ENCODE results near the gene MFSD12. TPM values are rescaled to one million over a fixed set of nuclear protein-coding genes. Genes with fewer than 3 reads are reported as not detected.
"Not testable (repeated sequence)": the region's sequence is repeated elsewhere in the genome, so short reads cannot be mapped to it uniquely, and the experiment has no call there.

MFSD12 gene
- polyA plus RNA-seq, 1 experiment: 23.7 TPM

- ChIA-PET CTCF (interaction anchor here (0.7 to 1.4 kb wide), 3 partner anchors 22 to 33 kb away, joined by 3 read pairs; no protein-coding TSS in a partner anchor), POLR2A (no interaction called here)
- DNase-seq (ENCODE audit: low read depth, low spot score): no peak
- Histone ChIP-seq H3K27ac (ENCODE audit: low read depth, low read length) (no peak within 1 kb of the TSS), H3K27me3 (ENCODE audit: control insufficient read depth, insufficient read depth, low read length) (peaks cover 8% of the 10 kb centered on the region), H3K9me3 (ENCODE audit: control insufficient read depth, insufficient read depth, low read length) (peaks cover 11% of the 10 kb centered on the region), H3K4me3 (ENCODE audit: low read depth, low read length) (peak within 1 kb of the TSS; percentile 27)
- TF ChIP-seq CTCF (IDR thresholded peaks at IDR 0.05; ENCODE audit: low read depth, low read length): no peak
These were observed 28.1 kb upstream of the MFSD12 start, which contains the start of gene GIPC3 for GRCh38 chr19:3585301-3586126. TSS of gene GIPC3 (plus strand) at chr19:3585478. CDS start at chr19:3585598, 120 bp downstream.

DNA sequence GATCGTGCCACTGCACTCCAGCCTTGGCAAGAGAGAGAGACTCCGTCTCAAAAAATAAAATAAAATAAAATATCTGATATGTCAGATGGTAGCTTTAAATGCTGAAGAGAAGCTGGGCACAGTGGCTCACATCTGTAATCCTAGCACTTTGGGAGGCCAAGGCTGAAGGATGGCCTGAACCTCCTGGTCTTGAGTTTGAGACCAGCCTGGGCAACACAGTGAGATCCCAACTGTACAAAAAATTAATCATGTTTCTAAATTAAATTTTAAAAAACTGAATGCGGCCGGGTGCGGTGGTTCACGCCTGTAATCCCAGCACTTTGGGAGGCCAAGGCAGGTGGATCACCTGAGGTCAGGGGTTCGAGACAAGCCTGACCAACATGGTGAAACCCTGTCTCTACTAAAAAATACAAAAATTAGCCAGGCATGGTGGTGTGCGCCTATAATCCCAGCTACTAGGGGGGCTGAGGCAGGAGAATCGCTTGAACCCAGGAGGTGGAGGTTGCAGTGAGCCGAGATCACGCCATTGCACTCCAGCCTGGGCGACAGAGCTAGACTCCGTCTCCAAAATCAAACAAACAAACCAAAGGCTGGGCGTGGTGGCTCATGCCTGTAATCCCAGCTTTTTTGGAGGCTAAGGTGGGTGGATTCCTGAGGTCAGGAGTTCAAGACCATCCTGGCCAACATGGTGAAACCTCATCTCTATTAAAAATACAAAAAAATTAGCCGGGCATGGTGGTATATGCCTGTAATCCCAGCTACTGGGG, 26.8 kb upstream of the MFSD12 start:
- POLR2A ChIA-PET; H3K27me3 ChIP-seq (ENCODE audit: control insufficient read depth, insufficient read depth, low read length); H3K27ac ChIP-seq (ENCODE audit: low read depth, low read length); H3K9me3 ChIP-seq (ENCODE audit: control insufficient read depth, insufficient read depth, low read length); DNase-seq (ENCODE audit: low read depth, low spot score); H3K4me3 ChIP-seq (ENCODE audit: low read depth, low read length): not testable (repeated sequence)
- CTCF ChIA-PET: interaction anchor here (0.7 kb wide), 1 partner anchor 34 kb away, joined by 3 read pairs; no protein-coding TSS in a partner anchor

DNA sequence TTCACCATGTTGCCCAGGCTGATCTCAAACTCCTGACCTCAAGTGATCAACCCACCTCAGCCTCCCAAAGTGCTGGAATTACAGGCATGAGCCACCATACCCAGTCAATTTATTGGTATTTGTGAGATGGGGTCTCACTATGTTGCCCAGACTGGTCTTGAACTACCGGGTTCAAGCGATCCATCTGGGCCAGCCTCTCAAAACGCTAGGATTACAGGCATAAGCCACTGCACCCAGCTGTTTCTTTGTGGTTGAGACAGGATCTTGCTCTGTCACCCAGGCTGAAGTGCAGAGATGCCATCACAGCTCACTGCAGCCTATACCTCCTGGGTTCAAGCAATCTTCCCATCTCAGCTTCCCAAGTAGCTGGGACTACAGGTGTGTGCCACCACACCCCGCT, 24.4 kb upstream of the MFSD12 start:
- POLR2A ChIA-PET; H3K27ac ChIP-seq (ENCODE audit: low read depth, low read length); DNase-seq (ENCODE audit: low read depth, low spot score); H3K4me3 ChIP-seq (ENCODE audit: low read depth, low read length); CTCF ChIA-PET; H3K27me3 ChIP-seq (ENCODE audit: control insufficient read depth, insufficient read depth, low read length); H3K9me3 ChIP-seq (ENCODE audit: control insufficient read depth, insufficient read depth, low read length): not testable (repeated sequence)

DNA sequence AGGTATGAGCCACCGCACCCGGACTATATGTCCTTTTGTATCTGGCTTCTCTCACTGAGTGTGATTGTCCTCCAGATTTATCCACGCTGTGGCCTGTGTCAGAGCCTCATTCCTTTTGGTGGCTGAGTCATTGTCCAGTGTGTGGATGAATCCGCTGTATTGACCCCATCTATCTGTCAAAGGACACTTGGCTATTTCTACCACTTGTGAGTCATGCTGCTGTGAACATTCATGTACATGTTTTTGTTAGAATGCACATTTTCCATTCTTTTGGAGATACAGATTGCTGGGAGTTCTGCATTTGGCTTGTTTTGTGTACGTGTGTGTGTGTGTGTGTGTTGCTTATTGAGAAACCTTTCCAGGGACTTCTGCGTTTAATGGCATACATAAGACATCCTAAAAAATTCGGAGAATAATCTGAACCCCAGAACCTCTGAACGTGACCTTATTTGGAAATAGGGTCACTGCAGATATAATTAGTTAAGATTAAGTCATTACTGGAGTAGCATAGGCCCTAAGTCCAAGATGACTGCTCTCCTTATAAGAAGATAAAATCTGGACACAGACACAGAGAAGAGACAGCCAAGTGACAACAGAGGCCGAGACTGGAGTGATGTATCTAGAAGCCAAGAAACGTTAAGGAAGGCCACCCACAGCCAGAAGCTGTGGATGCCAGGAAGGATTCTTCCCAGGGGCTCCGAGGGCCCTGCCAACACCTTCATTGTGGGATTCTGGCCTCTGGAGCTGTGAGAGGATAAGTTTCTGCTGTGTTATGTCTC, 23.0 kb upstream of the MFSD12 start:
- peaks cover 3% of the 10 kb centered on the region for H3K27me3 ChIP-seq (ENCODE audit: control insufficient read depth, insufficient read depth, low read length)
- H3K9me3 ChIP-seq (ENCODE audit: control insufficient read depth, insufficient read depth, low read length): no peaks in the 10 kb centered on the region
- peak overlapping the region; percentile 58 for H3K27ac ChIP-seq (ENCODE audit: low read depth, low read length)
- DNase-seq (ENCODE audit: low read depth, low spot score): peak; percentile 81
- TF ChIP-seq CTCF (IDR thresholded peaks at IDR 0.05; ENCODE audit: low read depth, low read length): no peak
- no peak overlapping the region for H3K4me3 ChIP-seq (ENCODE audit: low read depth, low read length)
- ChIA-PET CTCF (interaction anchor here (0.7 kb wide), 1 partner anchor 360 kb away, joined by 3 read pairs; no protein-coding TSS in a partner anchor), POLR2A (interaction anchor here (1.0 kb wide), 1 partner anchor 27 kb away, joined by 3 read pairs; no protein-coding TSS in a partner anchor)

DNA sequence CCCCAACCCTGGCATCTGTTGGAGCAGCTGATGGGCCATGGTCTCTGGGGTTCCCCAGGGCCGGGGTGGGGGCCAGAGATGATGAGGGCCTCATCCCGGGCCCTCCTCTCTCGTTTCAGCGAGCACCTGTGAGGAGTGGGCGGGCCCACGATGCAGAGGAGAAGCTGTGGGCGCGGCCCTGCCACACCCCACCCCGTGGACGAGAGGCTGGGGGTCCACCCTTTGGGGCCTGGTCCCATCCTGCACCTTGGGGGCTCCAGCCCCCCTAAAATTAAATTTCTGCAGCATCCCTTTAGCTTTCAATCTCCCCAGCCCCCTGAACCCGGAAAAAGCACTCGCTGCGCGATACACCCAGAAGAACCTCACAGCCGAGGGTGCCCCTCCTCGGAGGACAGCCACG, 21.0 kb upstream of the MFSD12 start:
- POLR2A ChIA-PET: no interaction called here
- CTCF ChIA-PET: no interaction called here
- Histone ChIP-seq H3K27me3 (ENCODE audit: control insufficient read depth, insufficient read depth, low read length) (no peaks in the 10 kb centered on the region), H3K4me3 (ENCODE audit: low read depth, low read length) (no peak overlapping the region), H3K9me3 (ENCODE audit: control insufficient read depth, insufficient read depth, low read length) (no peaks in the 10 kb centered on the region; the same call in 1 of the 2 replicates), H3K27ac (ENCODE audit: low read depth, low read length) (no peak overlapping the region)
- TF ChIP-seq CTCF (IDR thresholded peaks at IDR 0.05; ENCODE audit: low read depth, low read length): no peak
- DNase-seq (ENCODE audit: low read depth, low spot score): no peak

Measured in AG04450 (cell line).